ENCODE measurements around the gene UMODL1. TPM values are rescaled to one million over a fixed set of nuclear protein-coding genes. Genes with fewer than 3 reads are reported as not detected.

The UMODL1 gene
- total and polyA plus RNA-seq, 8 donors: 0.10 to 0.69 (median 0.48) TPM; not detected in 1

DNA sequence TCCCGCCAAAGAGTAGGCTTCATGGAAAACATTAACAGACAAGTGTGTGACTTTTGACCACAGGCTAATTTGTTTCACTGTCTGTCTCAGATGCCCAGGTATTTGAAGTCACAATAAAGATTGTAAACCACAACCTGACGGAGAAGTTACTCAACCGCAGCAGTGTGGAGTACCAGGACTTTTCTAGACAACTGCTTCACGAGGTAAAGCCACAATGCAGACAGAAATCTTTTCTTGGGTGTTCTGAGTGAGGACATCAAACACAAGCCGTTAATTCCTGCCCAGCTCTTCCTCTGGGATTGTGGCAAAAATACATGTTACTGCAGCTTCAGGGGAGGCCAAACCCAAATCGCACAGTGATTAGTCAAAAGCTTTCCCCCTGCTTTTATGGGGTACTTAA lies 31.0 kb downstream of the UMODL1 start:
- Histone ChIP-seq H3K4me1 (peaks cover 0 to 12% of the 10 kb centered on the region in 2 donors), H3K27me3 (no peaks in the 10 kb centered on the region), H3K27ac (no peak overlapping the region), H3K36me3 (no peaks in the 10 kb centered on the region), H3K4me3 (no peak overlapping the region), H3K9me3 (no peaks in the 10 kb centered on the region)
- TF ChIP-seq, protein P1, sequence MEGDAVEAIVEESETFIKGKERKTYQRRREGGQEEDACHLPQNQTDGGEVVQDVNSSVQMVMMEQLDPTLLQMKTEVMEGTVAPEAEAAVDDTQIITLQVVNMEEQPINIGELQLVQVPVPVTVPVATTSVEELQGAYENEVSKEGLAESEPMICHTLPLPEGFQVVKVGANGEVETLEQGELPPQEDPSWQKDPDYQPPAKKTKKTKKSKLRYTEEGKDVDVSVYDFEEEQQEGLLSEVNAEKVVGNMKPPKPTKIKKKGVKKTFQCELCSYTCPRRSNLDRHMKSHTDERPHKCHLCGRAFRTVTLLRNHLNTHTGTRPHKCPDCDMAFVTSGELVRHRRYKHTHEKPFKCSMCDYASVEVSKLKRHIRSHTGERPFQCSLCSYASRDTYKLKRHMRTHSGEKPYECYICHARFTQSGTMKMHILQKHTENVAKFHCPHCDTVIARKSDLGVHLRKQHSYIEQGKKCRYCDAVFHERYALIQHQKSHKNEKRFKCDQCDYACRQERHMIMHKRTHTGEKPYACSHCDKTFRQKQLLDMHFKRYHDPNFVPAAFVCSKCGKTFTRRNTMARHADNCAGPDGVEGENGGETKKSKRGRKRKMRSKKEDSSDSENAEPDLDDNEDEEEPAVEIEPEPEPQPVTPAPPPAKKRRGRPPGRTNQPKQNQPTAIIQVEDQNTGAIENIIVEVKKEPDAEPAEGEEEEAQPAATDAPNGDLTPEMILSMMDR (IDR thresholded peaks at IDR 0.05): no peak
- ATAC-seq (no peak), DNase-seq (no peak)
- intact Hi-C loops (cut with DNase I): loop anchor here in 1 of 2 donors (10.0 kb wide), 1 partner anchor 97 kb away; no protein-coding TSS in a partner anchor

DNA sequence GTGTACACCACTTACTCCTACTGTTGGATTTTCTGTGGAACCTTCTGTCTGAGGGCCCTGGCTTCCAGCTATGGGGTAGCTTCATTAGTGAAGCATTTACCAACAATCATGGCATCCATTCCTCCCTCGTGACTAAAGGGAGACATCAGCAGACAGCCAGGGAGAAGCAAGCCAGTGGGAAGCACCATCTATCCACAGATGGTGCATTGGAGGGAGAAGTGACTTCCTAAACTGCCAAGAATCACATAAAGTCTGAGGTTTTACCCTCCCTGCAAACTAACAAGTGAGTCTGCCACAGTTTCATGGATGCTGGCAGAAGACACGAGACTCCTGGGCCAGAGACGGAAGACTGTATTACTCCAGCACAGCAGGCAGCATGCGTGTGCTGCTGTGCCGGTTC lies 31.4 kb downstream of the UMODL1 start:
- H3K4me3 ChIP-seq: no peak overlapping the region
- no peaks in the 10 kb centered on the region for H3K36me3 ChIP-seq
- DNase-seq (no peak), ATAC-seq (no peak)
- intact Hi-C loops (cut with DNase I): loop anchor here in 1 of 2 donors (10.0 kb wide), 1 partner anchor 98 kb away; no protein-coding TSS in a partner anchor
- TF ChIP-seq, protein P1 (IDR thresholded peaks at IDR 0.05): no peak
- no peaks in the 10 kb centered on the region for H3K9me3 ChIP-seq
- no peak overlapping the region for H3K27ac ChIP-seq
- H3K4me1 ChIP-seq: peaks cover 0 to 9% of the 10 kb centered on the region in 2 donors
- H3K27me3 ChIP-seq: no peaks in the 10 kb centered on the region

DNA sequence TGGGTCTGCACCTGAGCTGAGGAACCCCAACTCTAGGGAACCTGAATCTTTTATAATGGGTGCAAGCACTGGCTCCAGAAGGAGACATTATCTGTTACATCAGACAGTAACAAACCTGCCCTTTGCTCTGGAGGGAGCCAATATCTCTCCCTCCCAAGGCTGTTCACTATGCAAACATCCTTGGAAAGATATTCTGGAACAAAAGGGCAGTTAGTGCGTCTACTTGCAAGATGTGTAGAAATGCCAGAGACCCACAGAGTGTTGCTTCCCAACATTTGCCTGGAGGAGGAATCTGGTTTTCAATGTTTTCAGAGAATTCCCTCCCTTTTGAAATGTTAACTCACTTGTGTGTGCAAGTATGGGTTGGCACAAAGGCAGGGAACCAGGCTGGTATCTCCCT lies 31.9 kb downstream of the UMODL1 start:
- H3K27ac ChIP-seq: no peak overlapping the region
- TF ChIP-seq, protein P1 (IDR thresholded peaks at IDR 0.05): no peak
- intact Hi-C loops (cut with DNase I): loop anchor here in 1 of 2 donors (10.0 kb wide), 1 partner anchor 98 kb away; no protein-coding TSS in a partner anchor

DNA sequence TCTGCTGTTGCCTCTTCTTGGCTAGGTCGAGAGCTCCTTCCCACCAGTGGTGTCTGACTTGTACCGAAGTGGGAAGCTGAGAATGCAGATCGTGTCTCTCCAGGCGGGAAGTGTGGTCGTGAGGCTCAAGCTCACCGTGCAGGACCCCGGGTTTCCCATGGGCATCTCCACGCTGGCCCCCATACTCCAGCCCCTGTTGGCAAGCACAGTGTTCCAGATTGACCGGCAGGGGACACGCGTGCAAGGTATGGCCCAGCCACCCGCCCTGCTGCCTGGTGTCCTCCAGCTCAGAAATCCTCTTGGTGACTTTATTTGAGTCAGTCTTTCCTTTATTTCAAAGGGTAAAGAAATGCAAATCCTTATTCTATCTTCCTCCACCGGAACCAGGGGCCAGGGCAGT lies 32.7 kb downstream of the UMODL1 start:
- H3K27me3 ChIP-seq: no peaks in the 10 kb centered on the region
- TF ChIP-seq, protein P1 (IDR thresholded peaks at IDR 0.05): no peak
- H3K4me3 ChIP-seq: no peak overlapping the region
- H3K27ac ChIP-seq: no peak overlapping the region
- no peaks in the 10 kb centered on the region for H3K36me3 ChIP-seq
- H3K9me3 ChIP-seq: no peaks in the 10 kb centered on the region
- peak in 1 of 4 donors; percentile 64 for DNase-seq
- no peak for ATAC-seq
- intact Hi-C loops (cut with DNase I): loop anchor here in 1 of 2 donors (10.0 kb wide), 1 partner anchor 99 kb away; no protein-coding TSS in a partner anchor
- H3K4me1 ChIP-seq: no peaks in the 10 kb centered on the region

More for the DNA sequence above, 31.9 kb downstream of the UMODL1 start:
- H3K9me3 ChIP-seq: no peaks in the 10 kb centered on the region
- DNase-seq (no peak), ATAC-seq (no peak)
- no peaks in the 10 kb centered on the region for H3K36me3 ChIP-seq
- H3K4me3 ChIP-seq: no peak overlapping the region
- H3K4me1 ChIP-seq: peaks cover 0 to 4% of the 10 kb centered on the region in 2 donors
- no peaks in the 10 kb centered on the region for H3K27me3 ChIP-seq

DNA sequence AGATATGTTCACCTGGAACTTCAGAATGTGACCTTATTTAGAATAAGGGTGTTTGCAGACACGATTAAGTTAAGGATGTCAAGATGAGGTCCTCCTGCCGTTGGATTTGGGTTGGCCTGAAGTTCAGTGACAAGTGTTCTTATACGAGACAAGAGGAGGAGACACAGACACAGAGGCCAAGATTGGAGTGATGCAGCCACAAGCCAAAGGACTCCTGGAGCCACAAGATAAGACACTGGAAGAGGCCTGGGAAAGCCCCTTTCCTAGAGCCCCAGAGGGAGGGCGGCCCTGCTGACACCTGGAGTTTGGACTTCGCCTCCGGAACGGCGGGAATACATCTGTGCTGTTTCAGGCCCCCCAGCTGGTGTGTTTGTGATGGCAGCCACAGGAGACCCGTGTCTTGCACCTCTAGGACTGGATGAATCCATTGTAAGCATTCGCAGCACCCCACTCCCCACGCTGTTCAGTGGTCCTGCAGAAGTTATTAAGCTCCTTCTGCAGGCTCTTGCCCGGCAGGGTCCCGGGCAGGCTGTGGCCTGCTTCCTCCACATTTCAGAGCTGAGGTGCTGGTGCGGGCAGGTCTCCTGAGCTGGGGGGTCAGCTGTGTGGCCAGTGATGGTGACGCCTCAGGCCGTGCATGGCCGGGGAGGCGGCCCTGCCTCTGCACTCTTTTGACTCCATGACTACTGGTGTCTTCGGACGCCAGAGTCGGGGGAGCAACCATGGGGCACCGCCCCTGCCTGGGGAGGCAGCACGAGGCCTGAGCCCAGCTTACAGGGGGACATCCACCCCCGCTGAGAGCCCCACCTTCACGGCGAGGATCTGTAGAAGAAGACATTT lies 34.6 kb downstream of the UMODL1 start:
- ATAC-seq (no peak), DNase-seq (peak in 1 of 4 donors; percentile 43)
- TF ChIP-seq, protein P1 (IDR thresholded peaks at IDR 0.05): no peak
- H3K27ac ChIP-seq: no peak overlapping the region
- H3K9me3 ChIP-seq: no peaks in the 10 kb centered on the region
- no peaks in the 10 kb centered on the region for H3K36me3 ChIP-seq
- H3K4me1 ChIP-seq: no peaks in the 10 kb centered on the region
- H3K27me3 ChIP-seq: no peaks in the 10 kb centered on the region
- intact Hi-C loops (cut with DNase I): loop anchor here in 1 of 2 donors (10.0 kb wide), 1 partner anchor 101 kb away; no protein-coding TSS in a partner anchor
- H3K4me3 ChIP-seq: no peak overlapping the region
